GM19452 (cell line): ENCODE results near the gene MYCBPAP.

Experiments used
- ATAC-seq: cut with Tn5 transposase; IDR thresholded peaks from one replicate; pipeline ENCODE4 v1.9.1; 2021; ENCODE audit not compliant: unreplicated experiment

The MYCBPAP gene

GRCh38 chr17:50514936-50515702 lies 6.9 kb downstream of the MYCBPAP start:
- no peak for ATAC-seq

DNA sequence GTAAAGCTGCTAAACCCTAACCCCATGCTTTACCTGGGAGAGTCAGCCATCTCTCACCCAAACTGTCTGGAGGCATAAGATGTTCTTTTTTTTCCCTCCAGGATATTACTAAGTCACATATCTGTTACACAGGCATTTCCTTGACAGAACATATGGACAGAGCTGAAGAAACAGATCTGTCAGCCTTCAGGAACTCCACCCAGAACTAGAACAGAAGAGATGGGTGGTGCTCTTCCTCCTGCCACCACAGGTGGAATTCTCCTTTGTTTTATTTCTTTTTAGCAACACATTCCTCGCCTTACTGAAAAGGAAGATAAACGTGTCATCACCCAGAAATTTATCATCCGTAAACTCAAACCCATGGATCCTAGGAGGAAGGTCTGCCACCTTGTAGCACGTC lies 8.8 kb downstream of the MYCBPAP start:
- no peak for ATAC-seq

DNA sequence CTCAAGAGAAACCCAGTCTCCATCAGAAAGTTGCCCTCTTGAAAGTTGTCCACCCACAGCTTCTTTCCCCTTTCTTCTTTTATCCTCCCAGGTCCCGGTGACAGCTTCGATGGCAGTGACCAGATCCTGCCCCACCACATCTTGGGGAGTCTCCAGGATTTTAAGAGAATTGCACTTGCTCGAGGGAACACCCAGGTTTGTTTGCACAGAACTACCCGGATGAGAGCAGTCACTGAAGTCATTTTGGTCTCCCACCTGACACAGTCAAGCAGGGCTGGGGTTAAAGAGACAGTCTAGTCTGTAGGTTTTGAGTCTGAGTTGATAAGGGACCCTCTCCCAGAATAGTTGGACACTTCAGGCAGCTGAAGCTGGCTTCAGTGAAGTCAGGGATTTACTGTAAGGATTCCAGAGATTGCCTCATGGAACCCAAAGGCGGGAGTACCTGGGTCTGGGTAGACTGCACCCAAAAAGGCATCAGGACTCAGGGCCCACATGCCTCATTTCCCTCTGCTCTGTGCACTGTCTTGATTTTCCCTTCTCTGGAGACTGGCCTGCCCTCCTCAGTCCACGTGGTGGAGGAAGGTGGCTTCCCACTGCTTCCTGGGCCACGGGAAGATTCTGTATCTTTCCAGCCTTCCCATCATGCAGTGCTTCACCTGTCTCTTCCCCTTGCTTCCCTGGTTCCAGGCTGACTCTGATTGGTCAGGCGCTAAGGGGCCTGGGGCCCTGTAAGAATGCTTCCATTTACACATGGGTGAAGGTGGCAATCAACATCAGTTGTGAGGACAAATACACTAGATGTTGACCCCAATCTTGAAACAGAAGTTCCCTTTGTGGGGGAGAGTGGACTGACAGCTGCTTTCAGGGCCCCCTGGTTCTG lies 9.5 kb downstream of the MYCBPAP start:
- no peak for ATAC-seq

- no peak for ATAC-seq
Measured at GRCh38 chr17:50518384-50519023, 10.3 kb downstream of the MYCBPAP start.

DNA sequence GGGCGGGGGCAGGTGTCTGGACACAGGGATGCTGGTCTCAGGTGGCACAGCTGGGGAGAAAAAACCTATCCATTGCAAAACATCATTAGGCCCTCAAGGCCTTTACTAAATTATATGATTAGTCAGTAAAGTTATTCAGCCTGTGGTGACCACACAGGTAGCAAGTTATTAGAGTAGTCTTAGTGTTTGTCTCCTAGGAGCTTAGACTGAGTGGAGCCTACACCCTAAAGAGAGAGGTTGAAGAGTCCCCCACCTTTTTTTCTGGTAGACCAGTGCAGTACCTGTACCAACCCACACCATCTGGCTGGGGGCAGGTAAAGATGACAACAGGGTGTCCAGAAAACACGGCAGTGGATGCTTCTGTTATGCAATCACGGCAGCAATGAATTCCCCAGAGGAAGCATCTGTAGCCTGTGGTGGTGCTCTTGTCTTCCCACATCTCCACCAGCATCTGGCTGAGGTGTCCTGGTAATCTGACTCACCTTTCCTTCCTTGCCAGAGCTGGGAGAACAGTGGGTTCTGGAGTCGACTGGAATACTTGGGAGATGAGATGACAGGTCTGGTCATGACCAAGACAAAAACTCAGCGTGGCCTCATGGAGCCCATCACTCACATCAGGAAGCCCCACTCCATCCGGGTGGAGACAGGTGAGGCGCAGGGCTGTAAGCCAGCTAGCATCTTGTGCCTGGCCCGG lies 11.0 kb downstream of the MYCBPAP start:
- no peak for ATAC-seq

DNA sequence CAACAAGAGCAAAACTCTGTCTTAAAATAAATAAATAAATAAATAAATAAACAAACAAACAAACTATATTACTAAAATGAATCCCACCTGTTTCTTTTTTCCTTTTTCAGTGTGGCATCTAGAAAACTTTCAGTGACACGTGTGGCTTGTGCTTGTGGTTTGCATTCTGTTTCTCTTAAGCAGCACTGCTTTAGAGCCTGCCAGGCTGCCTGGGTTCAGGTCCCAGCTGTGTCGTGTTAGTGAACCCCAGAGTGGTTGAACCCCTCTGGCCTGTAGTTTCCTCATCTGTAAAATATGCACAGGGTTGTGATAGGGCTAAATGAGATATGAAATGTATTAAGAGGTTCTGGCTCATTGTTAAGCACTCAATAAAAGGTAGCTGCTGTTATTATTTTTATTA lies 12.2 kb downstream of the MYCBPAP start:
- no peak for ATAC-seq

DNA sequence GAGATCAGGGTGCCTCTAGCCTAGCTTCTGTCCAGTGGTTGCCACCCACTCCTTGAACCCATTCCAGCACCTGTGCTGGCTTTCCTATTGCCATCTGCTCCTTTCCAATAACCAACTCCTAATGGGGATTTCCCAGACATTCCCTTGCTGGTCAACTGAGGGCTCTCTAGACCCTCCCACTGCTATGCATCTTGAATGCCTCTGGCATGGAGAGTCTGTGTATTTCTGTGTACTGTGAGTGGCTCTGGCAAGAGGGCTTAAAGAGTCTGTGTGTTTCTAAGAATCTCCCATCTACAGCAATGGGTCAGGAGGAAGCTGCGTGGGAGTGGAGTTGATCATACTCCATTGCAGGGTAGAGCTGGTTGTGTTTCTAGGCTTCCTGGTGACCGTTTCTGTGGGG lies 13.3 kb downstream of the MYCBPAP start:
- ATAC-seq = no peak

GRCh38 chr17:50522766-50523165 lies 14.5 kb downstream of the MYCBPAP start:
- no peak for ATAC-seq

- ATAC-seq = no peak
Measured at GRCh38 chr17:50523208-50523607, 15.0 kb downstream of the MYCBPAP start.

DNA sequence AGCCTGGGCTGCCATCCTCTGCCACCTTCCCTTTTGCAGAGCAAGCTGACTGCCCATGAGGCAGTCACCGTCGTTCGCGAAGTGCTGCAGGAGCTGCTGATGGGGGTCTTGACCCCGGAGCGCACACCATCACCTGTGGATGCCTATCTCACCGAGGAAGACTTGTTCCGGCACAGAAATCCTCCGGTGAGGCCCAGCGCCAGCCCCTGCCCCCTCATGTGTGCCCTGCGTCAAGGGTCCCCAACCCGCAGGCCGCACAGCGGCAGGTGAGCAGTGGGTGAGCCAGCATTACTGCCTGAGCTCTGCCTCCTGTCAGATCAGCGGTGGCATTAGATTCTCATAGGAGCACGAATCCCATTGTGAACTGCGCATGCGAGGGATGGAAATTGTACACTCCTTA lies 16.6 kb downstream of the MYCBPAP start:
- no peak for ATAC-seq

DNA sequence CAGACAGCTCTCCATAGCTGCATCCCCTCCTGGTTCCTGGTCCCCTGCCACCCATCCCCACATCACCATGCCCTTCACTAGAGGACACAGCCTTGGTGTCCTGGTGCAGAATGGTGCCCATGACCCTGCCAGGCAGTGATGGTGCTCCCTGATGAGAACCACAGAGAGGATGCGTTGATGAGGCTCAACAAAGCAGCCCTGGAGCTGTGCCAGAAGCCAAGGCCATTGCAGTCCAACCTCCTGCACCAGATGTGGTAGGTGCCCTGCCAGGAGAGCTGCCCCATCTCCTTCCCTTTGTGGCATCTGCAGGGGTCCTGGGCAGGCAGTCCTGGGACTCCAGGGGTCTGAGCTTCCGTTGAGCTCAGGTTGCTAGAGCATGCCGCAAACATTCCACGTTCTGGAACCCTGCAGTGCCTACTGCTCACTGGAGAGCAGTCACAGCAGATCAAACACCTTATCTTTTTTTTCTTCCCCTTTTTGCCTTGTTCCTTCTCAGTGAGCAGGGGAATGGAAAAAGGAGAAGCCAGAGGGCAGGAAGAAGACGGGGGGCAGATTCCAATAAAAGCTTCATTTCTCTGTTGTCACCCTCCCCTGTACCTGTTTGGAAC lies 19.0 kb downstream of the MYCBPAP start:
- no peak for ATAC-seq

- ATAC-seq = no peak
Measured at GRCh38 chr17:50527949-50528474, 19.8 kb downstream of the MYCBPAP start.

- ATAC-seq = no peak
Measured at GRCh38 chr17:50529849-50530248, 21.6 kb downstream of the MYCBPAP start.

DNA sequence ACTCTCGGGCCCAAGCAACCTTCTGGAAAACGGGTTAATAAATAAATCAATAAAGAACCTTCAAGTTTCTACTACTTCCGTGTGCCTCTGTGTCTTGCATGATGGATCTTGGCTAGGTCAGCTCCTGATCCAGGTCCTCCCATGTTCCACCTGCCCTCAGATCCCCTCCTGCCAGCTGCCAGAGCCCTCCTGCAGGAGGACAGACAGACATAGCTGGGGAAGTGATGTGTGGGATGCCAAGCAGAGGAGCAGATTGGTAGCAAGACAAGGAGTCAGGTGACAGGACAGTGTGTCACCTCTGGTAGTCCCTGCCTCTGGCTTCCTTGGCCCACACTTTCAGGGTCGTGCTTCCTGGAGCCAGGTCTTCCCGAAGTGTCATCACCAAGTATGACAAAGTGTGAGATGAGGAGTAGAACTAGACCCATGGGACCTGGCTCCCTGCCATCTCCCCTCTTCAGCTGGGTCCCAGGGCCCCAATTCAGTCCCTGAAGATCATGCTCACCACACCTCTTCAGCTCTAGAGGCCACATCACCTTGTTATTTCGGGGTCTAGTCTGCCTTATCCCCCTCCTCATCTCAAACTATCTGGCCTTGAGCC lies 23.3 kb downstream of the MYCBPAP start:
- ATAC-seq = no peak

DNA sequence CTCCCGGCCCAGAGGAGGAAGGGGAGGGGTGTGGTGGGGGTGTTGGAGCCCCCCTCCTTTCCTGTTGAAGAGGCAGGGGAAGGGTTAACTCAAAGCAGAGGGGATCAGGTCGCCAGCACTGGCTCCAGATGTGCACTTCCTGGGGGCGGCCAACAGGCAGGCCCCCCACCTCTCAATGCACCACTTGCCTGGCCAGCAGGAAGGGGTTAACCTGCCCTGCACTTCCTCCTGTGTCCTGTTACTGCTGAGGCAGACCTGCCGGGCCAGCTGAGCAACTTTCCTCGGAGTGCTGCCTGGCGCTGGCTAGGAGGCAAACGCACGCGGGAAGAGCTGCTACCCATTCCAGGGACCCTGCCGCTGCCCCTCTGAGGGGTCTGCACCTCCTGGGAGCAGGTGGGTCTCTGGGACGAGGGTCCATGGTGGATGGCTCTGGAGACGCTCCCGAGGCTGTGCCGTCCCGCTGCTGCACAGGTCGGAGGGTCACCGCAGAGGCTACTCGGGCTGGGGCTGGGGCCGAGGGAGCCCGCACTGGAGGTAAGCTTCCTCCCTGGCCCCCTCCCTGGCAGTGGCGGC lies 24.3 kb downstream of the MYCBPAP start, which contains the start of gene EPN3:
Gene EPN3, plus strand, starts transcription at position 284 of the 573 bp plus-strand sequence. CDS start 3,822 bp downstream, outside the sequence.
- no peak for ATAC-seq

DNA sequence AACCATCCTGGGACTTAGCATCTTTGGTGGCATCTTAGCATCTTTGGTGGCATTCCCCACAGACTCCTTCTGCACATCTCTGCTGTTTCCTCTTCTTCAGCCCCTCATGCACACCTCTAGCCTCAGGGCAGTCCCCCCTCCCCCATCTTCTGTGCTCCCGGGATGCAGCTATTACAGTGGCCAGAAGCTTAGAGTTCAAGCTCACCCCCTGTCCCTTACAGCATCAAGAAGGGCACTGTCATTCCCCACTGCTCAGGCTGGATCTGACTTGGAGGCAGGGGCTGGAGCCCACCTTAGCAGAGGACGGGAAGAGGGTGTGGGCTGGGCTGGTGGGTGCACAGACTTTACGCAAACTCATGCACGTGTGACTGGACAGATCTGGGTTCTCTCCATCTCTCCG lies 24.9 kb downstream of the MYCBPAP start:
- ATAC-seq = no peak

- ATAC-seq = no peak
Measured at GRCh38 chr17:50533720-50534148, 25.5 kb downstream of the MYCBPAP start.

GRCh38 chr17:50534222-50534978 lies 26.2 kb downstream of the MYCBPAP start:
- no peak for ATAC-seq

GRCh38 chr17:50534979-50535326 lies 26.7 kb downstream of the MYCBPAP start:
- no peak for ATAC-seq
